Embryonic facial prominence (tissue), 1 donor: ENCODE measurements around the gene CCL7.
"Not testable (repeated sequence)": the region's sequence is repeated elsewhere in the genome, so short reads cannot be mapped to it uniquely, and the experiment has no call there.

Experiments used
- DNase-seq: peaks from one replicate; pipeline ENCODE4 v3.0.0-alpha.2; 2016; ENCODE audit errors: extremely low spot score

CCL7 gene

GRCh38 chr17:34269969-34270368 is at the start of gene CCL7:
TSS of gene CCL7 (plus strand) at chr17:34270221. CDS start at chr17:34270291, 70 bp downstream.
- DNase-seq: no peak

- DNase-seq: no peak
These were observed 49.1 kb upstream of the CCL7 start for GRCh38 chr17:34220752-34221395.

- DNase-seq: no peak
These were observed 48.6 kb upstream of the CCL7 start for GRCh38 chr17:34221411-34221810.

GRCh38 chr17:34222722-34223497 is 47.1 kb upstream of the CCL7 start:
- DNase-seq: no peak

- no peak for DNase-seq
These were observed 45.0 kb upstream of the CCL7 start for GRCh38 chr17:34225046-34225445.

- peak; percentile 56 for DNase-seq
These were observed 43.8 kb upstream of the CCL7 start for GRCh38 chr17:34226011-34226743.

- no peak for DNase-seq
These were observed 43.3 kb upstream of the CCL7 start for GRCh38 chr17:34226744-34227034.

GRCh38 chr17:34227293-34227692 is 42.7 kb upstream of the CCL7 start:
- not testable (repeated sequence) for DNase-seq

- no peak for DNase-seq
These were observed 42.3 kb upstream of the CCL7 start for GRCh38 chr17:34227707-34228106.

GRCh38 chr17:34228781-34229180 is 41.2 kb upstream of the CCL7 start:
- no peak for DNase-seq

- no peak for DNase-seq
These were observed 39.7 kb upstream of the CCL7 start for GRCh38 chr17:34230342-34230741.

- DNase-seq: no peak
These were observed 35.4 kb upstream of the CCL7 start for GRCh38 chr17:34234616-34235015.

- no peak for DNase-seq
These were observed 34.5 kb upstream of the CCL7 start for GRCh38 chr17:34235389-34236028.

GRCh38 chr17:34236281-34236892 is 33.6 kb upstream of the CCL7 start:
- DNase-seq: no peak

- no peak for DNase-seq
These were observed 32.6 kb upstream of the CCL7 start for GRCh38 chr17:34237458-34237857.

- DNase-seq: no peak
These were observed 29.0 kb upstream of the CCL7 start for GRCh38 chr17:34241062-34241461.

- no peak for DNase-seq
These were observed 27.2 kb upstream of the CCL7 start for GRCh38 chr17:34242587-34243363.

GRCh38 chr17:34243364-34244320 is 26.4 kb upstream of the CCL7 start:
- no peak for DNase-seq

GRCh38 chr17:34245351-34245905 is 24.6 kb upstream of the CCL7 start:
- DNase-seq: no peak

GRCh38 chr17:34246446-34246845 is 23.6 kb upstream of the CCL7 start:
- DNase-seq: no peak
